GM13976 (cell line): ENCODE data around the gene ZNF804B.

ENCODE experiments used
- DNase-seq: peaks from one replicate; pipeline ENCODE4 v3.0.0; 2012; ENCODE audit warnings: low spot score
- CTCF ChIP-seq: IDR thresholded peaks from 2 replicates; pipeline ENCODE4 v1.5.1; 2012; ENCODE audit warnings: borderline replicate concordance, mild to moderate bottlenecking; ENCODE audit not compliant: insufficient read depth; ENCODE audit errors: extremely low read depth, missing control alignments, control extremely low read depth
- in situ Hi-C: fragments of 300-500 bp; cut with MboI; formaldehyde crosslinking; loops from one replicate; pipeline ENCODE4 v1.12.0; 2022; ENCODE audit warnings: low sequenced_read_pairs, mixed read lengths, inconsistent platforms; ENCODE audit not compliant: unreplicated experiment

ZNF804B gene

GRCh38 chr7:89023206-89023605 lies 263.7 kb downstream of the ZNF804B start:
- in situ Hi-C loops, result no loop called here
- DNase-seq, result no peak
- no peak for TF ChIP-seq CTCF

GRCh38 chr7:89023877-89024276 lies 264.4 kb downstream of the ZNF804B start:
- in situ Hi-C loops, result no loop called here
- DNase-seq, result no peak
- TF ChIP-seq CTCF, result no peak

- TF ChIP-seq CTCF, result no peak
- in situ Hi-C loops, result no loop called here
- DNase-seq, result no peak
Measured at GRCh38 chr7:89027781-89028180, 268.3 kb downstream of the ZNF804B start.

GRCh38 chr7:89028319-89028718 lies 268.8 kb downstream of the ZNF804B start:
- TF ChIP-seq CTCF, result no peak
- in situ Hi-C loops, result no loop called here

GRCh38 chr7:89029864-89030263 lies 270.4 kb downstream of the ZNF804B start:
- no peak for DNase-seq
- in situ Hi-C loops, result no loop called here
- TF ChIP-seq CTCF, result no peak

More at GRCh38 chr7:89028319-89028718, 268.8 kb downstream of the ZNF804B start:
- no peak for DNase-seq

- in situ Hi-C loops, result no loop called here
- no peak for TF ChIP-seq CTCF
- no peak for DNase-seq
Measured at GRCh38 chr7:89041240-89041639, 281.7 kb downstream of the ZNF804B start.

- no peak for DNase-seq
- in situ Hi-C loops, result no loop called here
- no peak for TF ChIP-seq CTCF
Measured at GRCh38 chr7:89042940-89043339, 283.4 kb downstream of the ZNF804B start.
